Measurements from ENCODE around the gene STAT1.

Gene STAT1

DNA sequence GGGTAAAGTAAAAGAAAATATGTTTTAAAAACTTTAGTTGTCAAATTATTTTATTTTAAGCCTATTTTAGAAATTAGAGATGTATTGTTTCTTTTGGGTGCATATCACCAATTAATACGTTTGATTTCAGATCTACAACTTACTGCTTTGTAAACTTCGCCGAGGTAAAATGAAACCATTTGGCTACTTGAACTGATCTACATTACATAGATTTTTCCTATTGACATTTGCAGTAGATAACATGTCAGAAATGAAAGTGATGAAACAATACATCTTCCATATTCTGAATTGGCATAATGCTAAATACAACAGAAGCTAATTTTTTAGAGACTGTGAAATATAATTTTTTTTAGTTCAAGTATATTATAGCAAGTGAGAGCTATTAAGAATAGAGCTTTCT lies 93.9 kb downstream of the STAT1 start:
- Histone ChIP-seq H3K36me3 (ENCODE audit: insufficient read depth, low read length) (peaks cover 90% of the 10 kb centered on the region), H3F3A (ENCODE audit: low read depth) (no peaks in the 10 kb centered on the region), H3K4me1 (ENCODE audit: insufficient read depth, low read length, poor library complexity, severe bottlenecking) (no peaks in the 10 kb centered on the region)

More for the DNA sequence above, 93.9 kb downstream of the STAT1 start:
- no peak overlapping the region for H3K4me3 ChIP-seq (ENCODE audit: low read length, poor library complexity, severe bottlenecking)
- no peak overlapping the region for H3K9ac ChIP-seq (ENCODE audit: low read depth, low read length, poor library complexity, severe bottlenecking)
- H3K4me2 ChIP-seq (ENCODE audit: low read depth, low read length, poor library complexity, severe bottlenecking) = no peak overlapping the region
- no peak for TF ChIP-seq EZH2phosphoT487 (IDR thresholded peaks at IDR 0.05; ENCODE audit: borderline replicate concordance)
- TF ChIP-seq, protein P1, sequence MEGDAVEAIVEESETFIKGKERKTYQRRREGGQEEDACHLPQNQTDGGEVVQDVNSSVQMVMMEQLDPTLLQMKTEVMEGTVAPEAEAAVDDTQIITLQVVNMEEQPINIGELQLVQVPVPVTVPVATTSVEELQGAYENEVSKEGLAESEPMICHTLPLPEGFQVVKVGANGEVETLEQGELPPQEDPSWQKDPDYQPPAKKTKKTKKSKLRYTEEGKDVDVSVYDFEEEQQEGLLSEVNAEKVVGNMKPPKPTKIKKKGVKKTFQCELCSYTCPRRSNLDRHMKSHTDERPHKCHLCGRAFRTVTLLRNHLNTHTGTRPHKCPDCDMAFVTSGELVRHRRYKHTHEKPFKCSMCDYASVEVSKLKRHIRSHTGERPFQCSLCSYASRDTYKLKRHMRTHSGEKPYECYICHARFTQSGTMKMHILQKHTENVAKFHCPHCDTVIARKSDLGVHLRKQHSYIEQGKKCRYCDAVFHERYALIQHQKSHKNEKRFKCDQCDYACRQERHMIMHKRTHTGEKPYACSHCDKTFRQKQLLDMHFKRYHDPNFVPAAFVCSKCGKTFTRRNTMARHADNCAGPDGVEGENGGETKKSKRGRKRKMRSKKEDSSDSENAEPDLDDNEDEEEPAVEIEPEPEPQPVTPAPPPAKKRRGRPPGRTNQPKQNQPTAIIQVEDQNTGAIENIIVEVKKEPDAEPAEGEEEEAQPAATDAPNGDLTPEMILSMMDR (conservative IDR thresholded peaks at IDR 0.05; ENCODE audit: low read length) = no peak
- no peaks in the 10 kb centered on the region for H3K9me2 ChIP-seq (replicated peaks; ENCODE audit: low read depth, low read length)
- no peaks in the 10 kb centered on the region for H3K79me2 ChIP-seq (ENCODE audit: insufficient read depth, low read length)
- no peaks in the 10 kb centered on the region for H3K27me3 ChIP-seq (ENCODE audit: insufficient read depth, low read length, poor library complexity, severe bottlenecking)
- no peaks in the 10 kb centered on the region for H4K20me1 ChIP-seq (ENCODE audit: insufficient read depth, low read length, poor library complexity, severe bottlenecking)
- no peaks in the 10 kb centered on the region for H3K9me3 ChIP-seq (ENCODE audit: insufficient read depth, low read depth, low read length)
- H2AFZ ChIP-seq (ENCODE audit: low read length) = no peak overlapping the region

Data from Loucy (cell line).